SK-N-SH (cell line): ENCODE data around the gene FCRLB.

Experiments
- RAD21 ChIP-seq: IDR thresholded peaks from 2 replicates; pipeline ENCODE4 v1.6.1; 2012; ENCODE audit warnings: mild to moderate bottlenecking, low read length
- SMC3 ChIP-seq: IDR thresholded peaks from 2 replicates; pipeline ENCODE4 v1.6.1; 2012; ENCODE audit warnings: low read depth, low read length, improper control_type of control experiment
- TAF1 ChIP-seq: IDR thresholded peaks from 2 replicates; pipeline ENCODE4 v1.6.1; 2012; ENCODE audit warnings: low read depth, mild to moderate bottlenecking, low read length, moderate library complexity, borderline replicate concordance
- TF ChIP-seq, protein P1 (sequence below): fragments of 200-600 bp; sonication (generic); IDR thresholded peaks from 2 replicates; pipeline ENCODE4 v1.6.1; 2017; ENCODE audit warnings: antibody characterized with exemption, mild to moderate bottlenecking, moderate library complexity
- TF ChIP-seq, protein P2 (sequence below): IDR thresholded peaks from 2 replicates; pipeline ENCODE4 v1.4.0; 2012; ENCODE audit warnings: low read depth, borderline replicate concordance

DNA sequence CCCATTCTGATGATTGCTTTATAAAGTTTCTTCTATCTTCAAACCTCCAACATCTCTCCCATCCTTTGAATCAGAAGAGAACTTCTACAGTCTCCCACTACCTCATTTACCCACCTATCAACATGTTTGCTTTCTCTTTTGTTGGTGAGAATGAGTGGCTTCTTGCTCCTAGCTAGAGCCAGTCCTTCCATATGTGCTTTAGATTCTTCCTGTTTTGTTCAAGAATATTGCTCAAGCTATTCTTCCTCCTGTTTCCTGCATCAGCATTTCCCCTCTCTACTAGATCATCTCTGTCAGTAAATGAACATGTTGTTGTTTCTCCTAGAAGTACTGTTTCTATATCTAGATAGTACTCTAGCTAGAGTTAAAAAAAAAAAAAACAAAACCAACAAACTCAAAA is 51.1 kb downstream of the FCRLB start:
- TF ChIP-seq, protein P1, sequence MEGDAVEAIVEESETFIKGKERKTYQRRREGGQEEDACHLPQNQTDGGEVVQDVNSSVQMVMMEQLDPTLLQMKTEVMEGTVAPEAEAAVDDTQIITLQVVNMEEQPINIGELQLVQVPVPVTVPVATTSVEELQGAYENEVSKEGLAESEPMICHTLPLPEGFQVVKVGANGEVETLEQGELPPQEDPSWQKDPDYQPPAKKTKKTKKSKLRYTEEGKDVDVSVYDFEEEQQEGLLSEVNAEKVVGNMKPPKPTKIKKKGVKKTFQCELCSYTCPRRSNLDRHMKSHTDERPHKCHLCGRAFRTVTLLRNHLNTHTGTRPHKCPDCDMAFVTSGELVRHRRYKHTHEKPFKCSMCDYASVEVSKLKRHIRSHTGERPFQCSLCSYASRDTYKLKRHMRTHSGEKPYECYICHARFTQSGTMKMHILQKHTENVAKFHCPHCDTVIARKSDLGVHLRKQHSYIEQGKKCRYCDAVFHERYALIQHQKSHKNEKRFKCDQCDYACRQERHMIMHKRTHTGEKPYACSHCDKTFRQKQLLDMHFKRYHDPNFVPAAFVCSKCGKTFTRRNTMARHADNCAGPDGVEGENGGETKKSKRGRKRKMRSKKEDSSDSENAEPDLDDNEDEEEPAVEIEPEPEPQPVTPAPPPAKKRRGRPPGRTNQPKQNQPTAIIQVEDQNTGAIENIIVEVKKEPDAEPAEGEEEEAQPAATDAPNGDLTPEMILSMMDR = no peak
- TF ChIP-seq TAF1 (no peak), SMC3 (no peak), RAD21 (no peak)
- TF ChIP-seq, protein P2, sequence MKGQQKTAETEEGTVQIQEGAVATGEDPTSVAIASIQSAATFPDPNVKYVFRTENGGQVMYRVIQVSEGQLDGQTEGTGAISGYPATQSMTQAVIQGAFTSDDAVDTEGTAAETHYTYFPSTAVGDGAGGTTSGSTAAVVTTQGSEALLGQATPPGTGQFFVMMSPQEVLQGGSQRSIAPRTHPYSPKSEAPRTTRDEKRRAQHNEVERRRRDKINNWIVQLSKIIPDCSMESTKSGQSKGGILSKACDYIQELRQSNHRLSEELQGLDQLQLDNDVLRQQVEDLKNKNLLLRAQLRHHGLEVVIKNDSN = no peak
